Breast epithelium (tissue), 3 donors: ENCODE measurements around the gene KATNAL2.

Source experiments
- CTCF ChIP-seq, 3 donors: fragments of 450-650 bp; IDR thresholded peaks; one replicate each; pipeline ENCODE4 v1.5.1; 2016 to 2017; ENCODE audit warnings: antibody characterized with exemption in 3 of 3, mild to moderate bottlenecking in 3 of 3, moderate library complexity in 3 of 3
- POLR2AphosphoS5 ChIP-seq, 3 donors: sonication (generic); formaldehyde crosslinking; IDR thresholded peaks; one replicate each; pipeline ENCODE4 v1.6.1; 2017; ENCODE audit warnings: antibody characterized with exemption in 3 of 3

GRCh38 chr18:47095810-47096209 lies 178.4 kb downstream of the KATNAL2 start:
- TF ChIP-seq CTCF (IDR thresholded peaks at IDR 0.05) = no peak
- TF ChIP-seq POLR2AphosphoS5 (IDR thresholded peaks at IDR 0.05) = no peak
